Measurements from ENCODE around the gene RAE1.
"Not testable (repeated sequence)": the region's sequence is repeated elsewhere in the genome, so short reads cannot be mapped to it uniquely, and the experiment has no call there.

The RAE1 gene

DNA sequence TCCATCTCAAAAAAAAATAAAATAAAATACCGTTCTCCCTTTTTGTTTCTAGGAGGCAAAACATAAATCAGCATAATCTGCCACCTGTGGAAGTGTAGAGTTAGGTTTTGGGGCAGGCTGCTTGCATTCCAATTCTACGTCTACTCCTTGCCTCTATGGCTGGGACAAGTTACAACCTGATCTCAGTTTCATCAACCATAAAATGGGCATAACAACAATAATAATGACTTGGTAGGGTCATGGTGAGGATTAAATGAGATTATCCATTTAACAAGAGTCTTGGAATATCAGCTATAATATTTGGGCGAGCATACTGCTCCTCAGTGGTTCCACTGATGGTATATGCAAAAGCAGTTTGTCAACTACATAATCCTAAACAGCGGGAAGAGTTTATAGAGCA, 3.7 kb upstream of the RAE1 start:
- no peaks in the 10 kb centered on the region for H3K36me3 ChIP-seq
- no peak for DNase-seq
- no peak overlapping the region for H3K4me3 ChIP-seq (ENCODE audit: low read depth, low read length)
- no peaks in the 10 kb centered on the region for H3K27me3 ChIP-seq
- no peaks in the 10 kb centered on the region for H3K9me3 ChIP-seq
- H3K4me1 ChIP-seq: no peaks in the 10 kb centered on the region
- TF ChIP-seq CTCF (IDR thresholded peaks at IDR 0.05; ENCODE audit: low read depth, low read length): no peak

DNA sequence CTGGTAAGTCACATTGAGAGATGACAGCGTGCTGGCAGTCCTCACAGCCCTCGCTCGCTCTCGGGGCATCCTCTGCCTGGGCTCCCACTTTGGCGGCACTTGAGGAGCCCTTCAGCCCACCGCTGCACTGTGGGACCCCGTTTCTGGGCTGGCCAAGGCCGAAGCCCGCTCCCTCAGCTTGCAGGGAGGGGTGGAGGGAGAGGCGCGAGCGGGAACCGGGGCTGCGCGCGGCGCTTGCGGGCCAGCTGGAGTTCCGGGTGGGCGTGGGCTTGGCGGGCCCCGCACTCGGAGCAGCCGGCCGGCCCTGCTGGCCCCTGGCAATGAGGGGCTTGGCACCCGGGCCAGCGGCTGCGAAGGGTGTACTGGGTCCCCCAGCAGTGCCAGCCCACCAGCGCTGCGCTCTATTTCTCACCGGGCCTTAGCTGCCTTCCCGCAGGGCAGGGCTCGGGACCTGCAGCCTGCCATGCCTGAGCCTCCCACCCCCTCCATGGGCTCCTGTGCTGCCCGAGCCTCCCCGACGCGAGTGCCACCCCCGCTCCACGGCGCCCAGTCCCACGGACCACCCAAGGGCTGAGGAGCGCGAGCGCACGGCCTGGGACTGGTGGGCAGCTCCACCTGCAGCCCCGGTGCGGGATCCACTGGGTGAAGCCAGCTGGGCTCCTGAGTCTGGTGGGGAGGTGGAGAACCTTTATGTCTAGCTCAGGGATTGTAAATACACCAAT, 2.7 kb upstream of the RAE1 start:
- not testable (repeated sequence) for H3K4me1 ChIP-seq; DNase-seq; H3K9me3 ChIP-seq; H3K27me3 ChIP-seq; H3K36me3 ChIP-seq; H3K4me3 ChIP-seq (ENCODE audit: low read depth, low read length)

DNA sequence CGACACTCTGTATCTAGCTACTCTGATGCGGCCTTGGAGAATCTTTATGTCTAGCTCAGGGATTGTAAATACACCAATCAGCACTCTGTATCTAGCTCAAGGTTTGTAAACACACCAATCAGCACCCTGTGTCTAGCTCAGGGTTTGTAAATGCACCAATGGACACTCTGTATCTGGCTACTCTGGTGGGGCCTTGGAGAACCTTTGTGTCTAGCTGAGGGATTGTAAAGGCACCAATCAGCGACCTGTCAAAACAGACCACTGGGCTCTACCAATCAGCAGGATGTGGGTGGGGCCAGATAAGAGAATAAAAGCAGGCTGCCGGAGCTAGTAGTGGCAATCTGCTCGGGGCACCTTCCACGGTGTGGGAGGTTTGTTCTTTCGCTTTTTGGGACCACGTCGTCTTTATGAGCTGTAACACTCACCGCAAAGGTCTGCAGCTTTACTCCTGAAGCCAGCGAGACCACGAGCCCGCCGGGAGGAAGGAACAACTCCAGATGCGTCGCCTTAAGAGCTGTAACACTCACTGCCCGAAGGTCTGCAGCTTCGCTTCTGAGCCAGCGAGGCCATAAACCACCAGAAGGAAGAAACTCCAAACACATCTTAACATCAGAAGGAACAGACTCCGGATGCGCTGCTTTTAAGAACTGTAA, 2.0 kb upstream of the RAE1 start:
- H3K36me3 ChIP-seq; H3K4me3 ChIP-seq (ENCODE audit: low read depth, low read length); H3K4me1 ChIP-seq; H3K9me3 ChIP-seq; H3K27me3 ChIP-seq; DNase-seq: not testable (repeated sequence)

GRCh38 chr20:57350081-57350710, 859 bp upstream of the RAE1 start:
- Histone ChIP-seq H3K36me3 (no peaks in the 10 kb centered on the region; the same call in none of the 2 replicates), H3K4me1 (no peaks in the 10 kb centered on the region), H3K27me3 (no peaks in the 10 kb centered on the region), H3K4me3 (ENCODE audit: low read depth, low read length) (no peak overlapping the region), H3K9me3 (no peaks in the 10 kb centered on the region)
- no peak for TF ChIP-seq CTCF (IDR thresholded peaks at IDR 0.05; ENCODE audit: low read depth, low read length)
- DNase-seq: no peak

DNA sequence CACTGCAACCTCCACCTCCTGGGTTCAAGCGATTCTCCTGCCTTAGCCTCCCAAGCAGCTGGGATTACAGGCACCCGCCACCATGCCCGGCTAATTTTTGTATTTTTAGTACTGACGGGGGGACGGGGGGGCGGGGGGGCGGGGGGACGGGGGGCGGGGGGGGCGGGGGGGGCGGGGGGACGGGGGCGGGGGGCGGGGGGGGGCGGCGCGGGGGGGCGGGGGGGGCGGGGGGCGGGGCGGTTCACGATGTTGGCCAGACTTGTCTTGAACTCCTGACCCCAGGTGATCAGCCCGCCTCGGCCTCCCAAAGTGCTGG, 371 bp upstream of the RAE1 start:
- peak overlapping the region; percentile 98 for H3K4me3 ChIP-seq (ENCODE audit: low read depth, low read length)
- not testable (repeated sequence) for H3K27me3 ChIP-seq, H3K36me3 ChIP-seq, H3K4me1 ChIP-seq, H3K9me3 ChIP-seq, DNase-seq

- Histone ChIP-seq H3K4me3 (ENCODE audit: low read depth, low read length) (peak overlapping the region; percentile 98), H3K27me3 (no peaks in the 10 kb centered on the region), H3K36me3 (no peaks in the 10 kb centered on the region; the same call in none of the 2 replicates), H3K4me1 (no peaks in the 10 kb centered on the region), H3K9me3 (no peaks in the 10 kb centered on the region)
- no peak for TF ChIP-seq CTCF (IDR thresholded peaks at IDR 0.05; ENCODE audit: low read depth, low read length)
- no peak for DNase-seq
These were observed 1.2 kb downstream of the RAE1 start for GRCh38 chr20:57352305-57352704.

- no peak overlapping the region for H3K4me3 ChIP-seq (ENCODE audit: low read depth, low read length)
- H3K9me3 ChIP-seq: no peaks in the 10 kb centered on the region
- 0 out of 2 replicates have a peak, but pooled peaks have one; percentile 2 for TF ChIP-seq CTCF (IDR thresholded peaks at IDR 0.05; ENCODE audit: low read depth, low read length)
- DNase-seq: no peak
- no peaks in the 10 kb centered on the region; the same call in none of the 2 replicates for H3K36me3 ChIP-seq
- H3K27me3 ChIP-seq: no peaks in the 10 kb centered on the region
- H3K4me1 ChIP-seq: no peaks in the 10 kb centered on the region
These were observed 2.3 kb downstream of the RAE1 start for GRCh38 chr20:57353351-57353750.

Data from BE2C (cell line).